ENCODE data around the gene ADGRF1. TPM values are rescaled to one million over a fixed set of nuclear protein-coding genes. Genes with fewer than 3 reads are reported as not detected.

ADGRF1 gene
- total RNA-seq, 1 donor from 2014 or later = not detected

DNA sequence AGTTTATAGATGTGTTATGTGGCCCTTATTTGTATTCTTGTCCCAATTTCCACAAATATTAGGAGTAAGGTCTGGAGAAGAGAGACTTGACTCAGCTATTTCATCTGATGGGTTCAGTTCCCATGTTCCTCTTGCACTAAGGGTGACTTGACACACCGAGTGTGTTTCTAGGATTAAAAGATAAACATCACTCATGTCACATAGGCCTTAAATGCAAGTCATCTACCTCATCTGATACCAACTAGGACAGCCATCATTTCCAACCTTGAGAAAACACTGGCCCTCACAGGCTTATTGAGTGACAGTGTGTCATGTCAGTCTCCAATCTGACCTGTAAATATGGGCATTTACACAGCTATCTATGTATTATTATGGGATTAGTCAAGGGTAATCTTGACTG is 67.3 kb downstream of the ADGRF1 start:
- DNase-seq = no peak

DNA sequence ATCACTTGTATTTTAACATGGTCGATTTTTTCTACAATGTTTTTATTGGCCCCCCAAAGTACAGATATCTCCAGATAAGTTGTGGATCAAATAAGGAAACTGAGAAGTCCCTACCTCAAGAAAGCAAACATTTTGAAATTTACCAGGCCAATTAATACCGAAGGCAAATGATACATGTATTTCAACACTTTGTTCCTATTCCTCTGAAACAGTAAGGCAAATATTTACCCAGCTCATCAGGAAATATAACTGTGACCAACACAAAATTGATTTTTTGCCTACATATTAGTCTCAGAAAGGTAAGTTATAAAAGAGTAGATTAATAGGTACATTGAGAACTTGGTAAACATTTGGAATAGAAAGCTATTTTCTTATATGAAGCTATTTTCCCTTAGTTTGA is 69.1 kb downstream of the ADGRF1 start:
- DNase-seq = no peak

DNA sequence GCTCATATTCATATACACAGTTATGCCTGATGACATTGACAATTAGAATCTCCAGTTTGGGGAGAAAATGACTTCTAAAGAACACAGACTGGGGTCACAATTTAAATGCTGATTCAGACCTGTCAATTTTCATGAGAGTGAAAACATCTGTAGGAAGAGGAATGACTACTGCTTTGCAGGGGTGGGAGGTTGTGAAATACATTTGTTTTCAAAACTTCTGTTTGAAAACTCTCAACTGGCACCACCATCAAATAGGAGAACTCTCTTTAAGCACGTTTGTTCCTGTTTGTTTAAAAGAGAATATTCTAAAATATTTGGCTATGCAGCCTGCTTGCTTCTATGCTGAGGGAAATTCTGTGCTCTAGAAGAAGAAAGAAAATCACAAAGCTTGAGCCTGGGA is 69.6 kb downstream of the ADGRF1 start:
- DNase-seq = no peak

- DNase-seq = no peak
These were observed 72.9 kb downstream of the ADGRF1 start for GRCh38 chr6:46969206-46969605.

DNA sequence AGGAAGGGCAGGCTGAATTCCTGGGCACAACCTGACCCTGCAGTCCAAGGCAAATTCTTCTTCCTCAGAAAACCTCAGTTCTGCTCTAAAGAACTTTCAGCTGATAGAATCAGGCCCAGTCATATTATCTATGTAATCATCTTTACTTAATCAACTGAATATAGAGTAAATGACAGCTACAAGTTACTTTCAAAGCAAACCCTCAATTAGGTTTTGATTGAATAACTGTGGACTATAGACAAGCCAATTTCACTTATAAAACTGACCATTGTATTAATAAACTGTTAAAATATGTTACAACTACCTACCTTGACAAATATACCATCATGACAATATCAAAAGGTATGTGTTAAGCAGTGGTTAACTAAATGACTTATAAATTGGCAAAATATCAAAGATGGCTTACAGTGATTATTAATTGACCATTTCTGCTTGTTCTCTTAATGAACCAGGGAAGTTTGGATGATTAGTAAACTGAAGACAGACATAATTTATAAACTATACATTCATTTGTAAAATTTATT is 74.2 kb downstream of the ADGRF1 start:
- DNase-seq = no peak

GRCh38 chr6:46964716-46965519 is 77.2 kb downstream of the ADGRF1 start:
- DNase-seq = no peak

DNA sequence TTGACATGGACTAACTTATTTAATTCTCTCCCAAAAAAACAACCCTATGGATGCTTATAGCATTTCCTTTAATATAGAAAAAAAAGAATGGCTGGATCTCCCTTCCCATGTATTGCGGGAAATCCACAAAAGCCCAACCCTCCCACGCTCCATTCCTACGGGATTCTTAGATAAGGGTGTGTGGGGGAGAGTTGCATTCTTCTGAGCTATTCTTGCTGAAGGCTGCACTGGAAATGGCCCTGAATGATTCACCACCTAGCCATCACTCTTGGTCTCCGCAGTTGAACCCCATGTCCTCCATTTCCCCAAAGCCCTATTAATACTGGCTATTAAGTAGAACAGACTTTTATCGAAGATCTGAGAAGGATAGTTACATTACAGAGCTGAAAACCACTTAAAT is 78.5 kb downstream of the ADGRF1 start:
- DNase-seq = no peak

DNA sequence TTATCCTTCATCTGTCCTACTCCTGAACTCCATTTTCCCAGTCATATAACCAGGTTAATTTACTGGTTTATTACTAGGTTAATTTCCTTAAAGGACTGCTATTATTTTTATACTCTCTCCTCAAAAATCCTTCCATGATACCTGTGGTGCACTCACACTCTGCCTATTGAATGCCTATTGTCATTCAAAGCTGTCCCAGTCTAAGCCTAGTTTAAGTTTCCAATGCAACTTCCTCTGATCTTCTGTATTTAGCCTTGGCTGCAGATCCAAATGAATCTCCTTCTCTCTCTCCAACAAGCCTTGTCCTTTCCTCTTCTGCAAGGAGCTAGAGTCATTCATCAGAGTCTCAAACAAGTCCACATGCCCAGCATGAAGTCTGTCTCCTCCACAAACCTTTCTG is 79.1 kb downstream of the ADGRF1 start:
- DNase-seq = no peak

DNA sequence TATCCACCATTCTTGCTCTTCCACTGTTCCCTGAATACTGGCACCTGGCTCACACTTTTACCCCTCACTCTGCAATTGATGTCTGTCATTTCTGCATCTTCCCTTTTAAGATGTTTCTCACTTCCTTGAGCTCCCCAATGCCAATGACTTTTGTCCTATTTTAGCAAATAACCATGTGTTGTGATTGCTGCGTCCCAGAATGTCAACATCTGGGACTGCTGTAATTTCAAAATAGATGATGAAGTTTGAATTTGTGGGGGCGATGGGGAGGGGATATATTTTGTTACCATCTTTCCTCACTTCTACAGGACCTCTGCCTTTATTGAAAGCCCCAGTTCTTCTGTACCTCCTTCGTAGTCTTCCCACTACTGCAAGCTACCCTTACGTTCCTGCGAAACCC is 80.4 kb downstream of the ADGRF1 start:
- DNase-seq = no peak

DNA sequence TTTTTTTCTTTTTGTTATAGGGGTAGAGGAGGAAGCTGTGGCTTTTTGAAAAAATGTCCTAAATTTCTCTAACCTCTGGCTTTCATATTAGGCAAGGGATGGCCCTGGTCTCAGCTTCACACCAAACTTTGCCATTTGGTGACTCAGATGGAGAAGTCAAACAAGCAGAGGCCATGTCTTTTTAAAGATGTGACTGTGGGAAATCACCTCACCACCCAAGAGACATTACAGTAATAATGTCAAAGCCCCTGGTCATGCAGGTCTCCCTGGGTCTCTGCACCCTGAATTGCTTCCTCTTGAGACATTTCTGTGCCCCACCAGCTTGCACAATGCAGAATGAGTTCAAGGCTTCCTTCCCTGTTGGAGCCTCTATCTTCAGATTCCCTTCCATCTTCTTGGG is 80.9 kb downstream of the ADGRF1 start:
- no peak for DNase-seq

GRCh38 chr6:46959419-46959818 is 82.7 kb downstream of the ADGRF1 start:
- no peak for DNase-seq

DNA sequence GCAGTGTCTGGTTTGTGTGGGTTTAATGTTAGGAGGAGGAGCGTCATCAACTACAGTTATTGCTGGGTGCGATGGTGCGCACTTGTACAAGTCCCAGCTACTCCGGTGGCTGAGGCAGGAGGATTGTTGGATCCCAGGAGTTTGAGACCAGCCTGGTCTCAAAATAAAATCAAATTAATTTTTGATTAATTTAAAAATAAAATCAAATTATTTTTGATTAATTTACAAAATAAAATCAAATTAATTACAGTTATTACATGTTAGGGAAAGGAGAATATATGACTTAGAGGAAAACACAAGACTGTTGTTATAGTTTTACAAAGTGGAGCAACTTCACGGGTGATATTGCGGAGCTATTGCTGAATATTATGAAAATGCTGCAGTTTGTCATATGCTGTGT is 85.7 kb downstream of the ADGRF1 start:
- DNase-seq = no peak

DNA sequence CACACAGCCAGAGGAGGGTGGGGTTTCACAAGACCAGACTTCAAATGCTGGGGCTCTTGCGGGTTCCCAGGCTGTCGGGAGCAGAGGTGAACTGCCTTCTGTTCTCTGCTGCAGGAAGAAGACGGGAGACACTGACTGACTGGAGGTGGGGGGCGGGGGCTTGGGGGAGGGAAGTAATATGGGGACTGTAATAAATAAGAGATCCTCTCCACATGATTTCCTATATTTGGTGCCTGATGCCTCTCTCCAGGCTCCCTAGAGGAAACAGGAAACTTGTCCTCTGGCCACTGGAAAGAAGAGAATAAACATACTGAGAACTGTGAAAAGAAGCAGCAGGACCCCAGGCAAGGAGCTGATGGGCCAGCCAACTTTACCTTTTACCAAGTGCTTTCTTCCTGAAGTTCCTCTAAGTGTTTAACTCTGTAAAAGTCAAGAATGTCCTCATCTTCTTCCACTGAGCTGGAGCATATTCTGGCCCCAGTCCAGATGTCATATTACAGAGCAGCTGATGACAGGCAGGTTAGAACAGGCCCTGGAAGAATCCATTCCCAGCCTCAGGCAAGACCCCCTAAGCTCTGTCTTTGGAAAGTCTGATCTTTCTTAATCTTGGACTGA is 87.2 kb downstream of the ADGRF1 start:
- DNase-seq = no peak

DNA sequence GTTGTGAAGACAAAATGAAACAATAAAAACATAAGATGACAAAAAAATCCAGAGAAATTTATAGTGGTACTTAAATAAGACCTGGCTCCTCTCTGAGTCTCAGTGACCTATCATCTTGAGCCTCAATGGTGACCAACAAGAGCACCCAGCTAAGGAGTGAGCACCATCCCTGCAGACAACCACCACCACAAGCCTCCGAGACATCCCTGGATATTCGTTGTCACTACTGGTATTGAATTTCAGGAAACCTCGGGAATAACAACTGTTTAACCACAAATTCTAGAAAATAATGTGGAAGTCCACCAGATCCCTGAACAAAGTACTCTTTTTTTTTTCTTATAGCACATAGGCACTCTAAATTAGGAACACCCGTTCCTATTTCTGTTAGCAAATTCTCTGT is 88.2 kb downstream of the ADGRF1 start:
- no peak for DNase-seq

- DNase-seq = no peak
These were observed 92.4 kb downstream of the ADGRF1 start for GRCh38 chr6:46949632-46950280.

GRCh38 chr6:46948699-46949098 is 93.4 kb downstream of the ADGRF1 start:
- DNase-seq = no peak

Other genes starting within 250 kb of the ADGRF1 start
- not detected for gene MEP1A, start 248.9 kb downstream of the ADGRF1 start, total RNA-seq
- 8.0 TPM for gene ADGRF5, start 120.4 kb downstream of the ADGRF1 start, total RNA-seq

All from occipital lobe (tissue), 2 donors.